SK-N-MC (cell line): ENCODE results near the gene BCAR3.

Experiments
- DNase-seq: peaks from one replicate; pipeline ENCODE4 v3.0.0-alpha.2; 2011; ENCODE audit warnings: low read depth, low spot score
- H3K27ac ChIP-seq: fragments of 200-600 bp; sonication (generic); 2 replicates; pipeline ENCODE4 v1.5.1; 2016; ENCODE audit warnings: mixed run types
- H3K36me3 ChIP-seq: fragments of 200-600 bp; sonication (generic); 2 replicates; pipeline ENCODE4 v1.6.1; 2017; ENCODE audit warnings: antibody characterized with exemption, low read length, mixed read lengths; ENCODE audit not compliant: insufficient read depth
- H3K4me3 ChIP-seq: fragments of 200-600 bp; sonication (generic); 2 replicates; pipeline ENCODE4 v1.5.1; 2016
- H3K9ac ChIP-seq: fragments of 200-600 bp; sonication (generic); 2 replicates; pipeline ENCODE4 v1.8.0; 2017; ENCODE audit warnings: mixed run types, mixed read lengths; ENCODE audit not compliant: insufficient read length
- H3K9me3 ChIP-seq: fragments of 200-600 bp; sonication (generic); 2 replicates; pipeline ENCODE4 v1.6.1; 2017; ENCODE audit warnings: low read depth, mild to moderate bottlenecking, antibody characterized with exemption, low read length, moderate library complexity, mixed read lengths
- EZH2 ChIP-seq: fragments of 200-600 bp; sonication (generic); IDR thresholded peaks from one replicate; pipeline ENCODE4 v1.6.1; 2017; ENCODE audit warnings: antibody characterized with exemption
- FOXP2 ChIP-seq: optimal IDR thresholded peaks from 2 replicates; pipeline ENCODE3; 2011; ENCODE audit warnings: mild to moderate bottlenecking, moderate library complexity; ENCODE audit not compliant: insufficient read depth; ENCODE audit errors: extremely low read length, control extremely low read depth
- POLR2AphosphoS5 ChIP-seq: IDR thresholded peaks from 2 replicates; pipeline ENCODE4 v1.6.1; 2012; ENCODE audit warnings: mild to moderate bottlenecking, low read depth, low read length, borderline replicate concordance

The BCAR3 gene

GRCh38 chr1:93552741-93553455, 128.7 kb downstream of the BCAR3 start:
- TF ChIP-seq EZH2 (no peak), POLR2AphosphoS5 (no peak), FOXP2 (no peak)
- peaks cover 45% of the 10 kb centered on the region for H3K36me3 ChIP-seq
- DNase-seq: no peak
- no peak overlapping the region for H3K9ac ChIP-seq
- peak overlapping the region; percentile 85; the same call in 1 of the 2 replicates for H3K27ac ChIP-seq
- no peaks in the 10 kb centered on the region for H3K9me3 ChIP-seq
- H3K4me3 ChIP-seq: no peak overlapping the region

- no peak for DNase-seq
- no peak overlapping the region for H3K4me3 ChIP-seq
- H3K27ac ChIP-seq: no peak overlapping the region
- no peak overlapping the region for H3K9ac ChIP-seq
- no peaks in the 10 kb centered on the region for H3K9me3 ChIP-seq
- TF ChIP-seq EZH2: no peak
- TF ChIP-seq FOXP2: no peak
- no peak for TF ChIP-seq POLR2AphosphoS5
- H3K36me3 ChIP-seq: peaks cover 54% of the 10 kb centered on the region
Measured at GRCh38 chr1:93549811-93550210, 131.8 kb downstream of the BCAR3 start.

GRCh38 chr1:93549131-93549530, 132.5 kb downstream of the BCAR3 start:
- no peak for TF ChIP-seq POLR2AphosphoS5
- TF ChIP-seq EZH2: no peak
- no peak for TF ChIP-seq FOXP2

GRCh38 chr1:93546162-93546863, 135.3 kb downstream of the BCAR3 start:
- Histone ChIP-seq H3K36me3 (peaks cover 55% of the 10 kb centered on the region), H3K9me3 (no peaks in the 10 kb centered on the region), H3K9ac (no peak overlapping the region), H3K27ac (no peak overlapping the region), H3K4me3 (no peak overlapping the region)
- DNase-seq: no peak
- no peak for TF ChIP-seq POLR2AphosphoS5
- no peak for TF ChIP-seq EZH2
- no peak for TF ChIP-seq FOXP2

More at GRCh38 chr1:93549131-93549530, 132.5 kb downstream of the BCAR3 start:
- Histone ChIP-seq H3K4me3 (no peak overlapping the region), H3K9ac (no peak overlapping the region), H3K9me3 (no peaks in the 10 kb centered on the region), H3K27ac (no peak overlapping the region), H3K36me3 (peaks cover 61% of the 10 kb centered on the region)
- DNase-seq: no peak

- H3K9ac ChIP-seq: no peak overlapping the region
- H3K4me3 ChIP-seq: no peak overlapping the region
- no peak for DNase-seq
- H3K36me3 ChIP-seq: peaks cover 18% of the 10 kb centered on the region
- no peaks in the 10 kb centered on the region for H3K9me3 ChIP-seq
- no peak overlapping the region for H3K27ac ChIP-seq
- TF ChIP-seq EZH2: no peak
- no peak for TF ChIP-seq FOXP2
- no peak for TF ChIP-seq POLR2AphosphoS5
Measured at GRCh38 chr1:93542398-93542797, 139.2 kb downstream of the BCAR3 start.

GRCh38 chr1:93541045-93541444, 140.6 kb downstream of the BCAR3 start:
- peak overlapping the region; percentile 4; the same call in 1 of the 2 replicates for H3K4me3 ChIP-seq
- TF ChIP-seq EZH2 (no peak), POLR2AphosphoS5 (no peak; the same call in 1 of the 2 replicates), FOXP2 (no peak)
- H3K9ac ChIP-seq: no peak overlapping the region
- no peak for DNase-seq
- H3K36me3 ChIP-seq: peaks cover 21% of the 10 kb centered on the region
- H3K27ac ChIP-seq: 0 out of 2 replicates have a peak overlapping the region, but pooled peaks have one; percentile 17
- no peaks in the 10 kb centered on the region for H3K9me3 ChIP-seq

- H3K36me3 ChIP-seq: peaks cover 22% of the 10 kb centered on the region
- TF ChIP-seq EZH2 (no peak), POLR2AphosphoS5 (no peak), FOXP2 (no peak)
- peak overlapping the region; percentile 61; the same call in 1 of the 2 replicates for H3K27ac ChIP-seq
- H3K4me3 ChIP-seq: no peak overlapping the region
- no peak for DNase-seq
- no peak overlapping the region for H3K9ac ChIP-seq
- no peaks in the 10 kb centered on the region for H3K9me3 ChIP-seq
Measured at GRCh38 chr1:93537924-93538323, 143.7 kb downstream of the BCAR3 start.

GRCh38 chr1:93537396-93537795, 144.2 kb downstream of the BCAR3 start:
- Histone ChIP-seq H3K9me3 (no peaks in the 10 kb centered on the region), H3K9ac (no peak overlapping the region), H3K27ac (no peak overlapping the region; the same call in 1 of the 2 replicates), H3K36me3 (peaks cover 27% of the 10 kb centered on the region), H3K4me3 (no peak overlapping the region)
- DNase-seq: no peak
- TF ChIP-seq EZH2 (no peak), FOXP2 (no peak), POLR2AphosphoS5 (no peak)
